ENCODE results near the gene SUPT6H.

SUPT6H gene

DNA sequence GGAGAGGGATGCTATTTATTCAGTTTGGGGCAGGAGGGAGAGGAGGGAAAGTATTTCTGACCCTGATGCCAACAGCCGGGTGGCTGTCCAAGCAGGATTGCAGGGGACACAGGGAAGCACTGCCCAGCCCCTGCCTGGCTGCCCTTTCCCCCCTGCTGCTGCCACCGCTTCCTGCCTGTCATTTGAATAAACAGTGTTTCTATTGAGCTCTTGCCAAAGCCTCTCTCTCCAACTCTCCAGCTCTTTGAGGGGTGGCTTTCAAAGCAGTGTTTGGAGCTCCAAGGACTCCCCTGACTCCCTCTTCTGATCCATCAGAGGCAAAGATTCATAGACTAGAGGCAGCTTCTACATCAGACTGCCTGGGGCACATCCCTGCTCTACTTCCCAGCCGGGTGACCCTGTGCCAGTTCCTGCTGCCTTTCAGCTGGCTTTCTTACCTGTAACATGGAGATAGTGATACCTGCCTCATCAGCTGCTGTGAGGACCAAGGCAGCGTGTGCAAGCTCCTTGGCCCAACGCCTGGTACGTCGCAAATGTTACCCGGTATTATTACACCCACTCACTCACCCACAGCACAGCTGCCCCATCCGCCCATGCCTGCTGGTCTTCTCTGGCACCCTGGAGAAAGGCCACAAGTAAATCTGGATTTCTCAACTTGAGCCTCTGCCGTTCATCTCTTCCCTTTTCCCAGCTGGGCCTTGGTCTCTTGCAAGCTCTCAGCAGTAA lies 40.2 kb downstream of the SUPT6H start:
- DNase-seq (ENCODE audit: low spot score): no peak

DNA sequence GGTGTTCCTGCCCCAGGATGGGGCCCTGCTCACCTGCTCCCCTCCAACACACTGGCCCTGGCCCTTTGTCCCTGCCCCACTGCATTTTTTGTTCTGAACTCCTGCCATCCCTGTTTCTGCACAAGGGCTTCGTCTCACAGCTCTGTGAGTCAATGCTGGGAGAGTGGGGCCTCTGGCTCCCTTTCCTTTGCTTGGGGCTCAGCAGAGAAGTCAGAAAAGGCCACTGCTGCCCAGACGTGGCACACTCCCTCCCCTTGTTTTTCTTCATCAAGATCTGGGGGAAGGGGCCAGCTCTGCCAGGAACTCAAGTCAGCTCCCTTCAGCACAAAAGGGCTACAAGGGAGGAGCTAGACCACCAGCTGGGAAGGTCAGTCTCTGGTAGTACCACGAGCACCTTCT lies 40.7 kb downstream of the SUPT6H start:
- no peak for DNase-seq (ENCODE audit: low spot score)

DNA sequence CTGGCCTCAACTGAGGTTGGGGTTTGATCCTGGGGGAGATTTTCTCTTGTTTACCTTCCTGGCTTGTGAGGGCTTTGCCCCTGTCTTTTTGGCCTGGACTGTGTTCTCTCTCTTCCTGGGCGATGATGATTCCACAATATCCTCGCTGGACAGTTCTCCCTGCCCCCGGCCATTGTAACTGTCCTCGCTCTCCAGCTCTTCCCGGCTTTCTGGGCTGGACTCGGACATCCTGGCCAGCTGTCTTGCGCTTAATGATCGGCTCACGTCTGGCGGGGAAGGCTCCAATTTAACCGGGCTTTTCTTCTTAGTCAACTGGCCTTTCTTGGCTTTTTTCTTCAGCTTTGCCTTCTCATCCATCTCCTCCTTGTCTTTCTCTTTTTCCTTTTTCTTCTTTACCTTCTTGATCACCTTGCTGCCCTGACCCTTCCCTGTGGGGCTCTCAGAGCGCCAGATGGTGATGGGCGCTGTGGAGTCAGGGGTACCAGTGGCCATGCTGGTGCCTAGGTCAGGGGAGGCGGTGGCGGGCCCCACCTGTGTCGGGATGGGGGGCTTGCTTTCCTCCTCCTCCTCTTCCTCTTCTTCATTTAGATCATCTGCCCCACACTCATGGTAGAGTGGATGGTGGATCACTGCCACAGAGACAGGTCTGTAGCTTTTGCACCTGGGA lies 41.7 kb downstream of the SUPT6H start:
- no peak for DNase-seq (ENCODE audit: low spot score)

DNA sequence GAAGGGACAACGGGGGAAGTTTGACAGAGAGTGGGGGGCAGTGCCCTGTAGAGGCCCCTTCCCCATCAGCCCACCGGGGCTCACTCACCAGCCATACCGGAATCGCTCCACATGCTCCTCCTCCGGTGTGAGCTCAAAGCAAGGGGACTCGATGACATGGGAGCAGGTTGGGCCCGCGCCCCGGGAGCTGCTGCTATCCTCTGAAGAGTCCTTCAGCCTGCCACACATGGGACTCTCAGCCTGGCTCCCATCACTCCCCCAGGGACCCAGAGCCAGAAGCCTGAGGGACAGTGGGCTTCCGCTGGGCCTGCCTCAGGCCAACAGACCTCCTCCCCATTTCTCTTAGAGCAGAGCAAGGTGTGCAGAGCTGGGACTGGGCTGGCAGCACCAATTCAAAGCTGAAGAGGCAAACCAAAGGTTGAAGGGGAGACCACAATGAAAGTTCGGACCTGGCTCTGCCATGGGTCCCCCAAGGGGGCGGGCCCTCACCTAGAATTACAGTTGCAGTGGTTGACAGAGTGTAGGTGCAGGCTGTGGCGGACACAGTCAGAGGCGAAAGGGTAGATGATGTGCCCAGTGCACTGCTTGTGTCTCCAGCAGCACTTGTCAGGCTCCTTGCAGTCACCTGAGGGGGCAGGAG lies 42.3 kb downstream of the SUPT6H start:
- no peak for DNase-seq (ENCODE audit: low spot score)

DNA sequence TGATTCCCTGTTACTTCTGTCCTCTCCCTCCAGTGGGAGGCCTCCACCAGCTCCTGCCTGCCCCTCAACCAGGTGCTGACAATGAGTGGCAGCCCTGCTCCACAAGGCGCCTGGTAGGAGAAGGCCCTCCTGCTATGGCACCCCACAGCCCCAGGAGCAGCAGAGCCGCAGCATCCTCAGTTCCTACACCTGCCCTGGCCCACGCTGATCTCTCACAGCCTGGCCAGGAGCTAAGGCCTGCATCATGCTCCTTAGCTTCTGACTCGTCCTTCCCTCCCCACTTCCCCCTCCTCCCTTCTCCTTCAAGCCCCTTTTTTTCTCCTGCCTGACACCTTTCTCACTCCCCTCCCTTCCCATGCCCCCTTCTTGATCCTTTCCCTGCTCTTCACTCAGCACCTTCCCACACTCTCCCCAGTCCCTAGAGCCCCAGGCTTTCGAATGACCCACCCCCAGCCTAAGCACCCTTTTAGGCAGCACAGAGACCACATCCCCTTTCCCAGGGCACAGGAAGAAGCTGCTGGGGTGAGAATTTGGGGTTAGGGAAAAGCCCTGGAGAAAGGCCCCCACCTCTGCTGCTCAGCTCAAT lies 43.2 kb downstream of the SUPT6H start:
- no peak for DNase-seq (ENCODE audit: low spot score)

DNA sequence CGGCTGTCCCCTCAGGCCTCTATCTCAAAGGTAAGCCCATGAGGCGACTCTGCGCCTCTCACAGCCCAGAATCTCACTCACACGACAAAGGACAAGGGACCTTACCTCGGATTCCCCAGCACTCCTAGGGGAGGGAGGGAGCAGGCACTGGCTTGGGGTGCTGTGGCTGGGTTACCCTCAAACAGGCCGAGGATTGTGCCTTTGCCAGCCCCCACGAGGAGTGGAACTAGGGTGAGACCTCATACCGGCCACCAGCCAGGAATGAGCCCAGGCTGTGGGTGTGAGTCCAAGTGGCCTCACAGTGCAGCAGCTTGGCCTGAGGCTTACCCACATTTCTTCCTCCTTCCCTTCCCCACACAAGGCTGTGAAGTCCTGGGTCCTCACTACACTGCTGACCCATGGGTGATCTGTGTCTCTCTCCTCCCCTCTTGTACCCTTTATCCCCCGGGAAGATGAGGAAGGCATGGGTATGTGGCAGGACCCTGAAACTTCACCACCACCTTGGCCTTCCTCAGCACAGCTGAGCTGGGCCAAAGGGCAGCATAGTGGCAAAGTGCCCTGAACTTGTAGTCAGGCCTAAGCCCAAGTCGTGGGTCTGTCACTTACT lies 43.8 kb downstream of the SUPT6H start:
- DNase-seq (ENCODE audit: low spot score): no peak

DNA sequence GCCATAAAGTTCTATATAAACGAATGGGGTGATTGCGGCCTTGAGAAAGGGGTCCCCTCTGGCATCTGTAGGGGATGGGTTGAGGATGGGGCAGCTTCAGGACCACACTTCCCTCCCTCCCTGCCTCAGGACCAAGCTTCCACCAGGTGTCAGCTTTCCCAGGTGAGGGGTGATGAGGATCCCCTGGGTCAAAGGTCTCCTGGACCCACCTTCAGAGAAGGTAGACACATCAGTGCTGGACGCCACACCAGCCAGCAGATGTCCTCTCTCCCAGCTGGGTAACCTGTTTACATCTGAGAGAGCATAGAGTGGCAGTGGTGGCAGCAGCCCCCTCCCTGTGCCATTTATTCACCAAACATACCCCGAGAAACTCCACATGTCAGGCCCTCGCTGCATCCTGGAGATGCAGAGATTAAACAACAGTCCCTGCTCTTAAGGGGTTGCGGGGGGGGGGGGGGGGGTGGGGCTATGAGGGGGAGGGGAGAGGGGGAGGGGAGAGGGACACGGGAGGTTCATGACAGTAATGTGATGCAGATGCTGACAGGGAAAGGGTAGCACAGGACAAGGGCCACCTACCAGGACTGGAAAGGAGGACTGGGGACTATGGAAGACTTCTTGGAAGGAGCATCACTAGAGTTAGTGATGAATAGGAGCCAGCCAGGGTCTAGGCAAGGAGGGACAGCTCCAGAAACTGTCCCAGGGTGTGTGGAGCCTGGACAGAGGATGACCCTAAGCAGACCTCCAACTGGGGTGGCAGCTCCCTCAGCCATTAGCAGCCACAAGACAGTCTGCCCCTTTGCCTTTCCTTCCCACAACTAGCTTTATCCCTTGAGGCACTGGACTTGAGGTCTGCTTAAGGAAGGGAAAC lies 44.7 kb downstream of the SUPT6H start:
- no peak for DNase-seq (ENCODE audit: low spot score)

DNA sequence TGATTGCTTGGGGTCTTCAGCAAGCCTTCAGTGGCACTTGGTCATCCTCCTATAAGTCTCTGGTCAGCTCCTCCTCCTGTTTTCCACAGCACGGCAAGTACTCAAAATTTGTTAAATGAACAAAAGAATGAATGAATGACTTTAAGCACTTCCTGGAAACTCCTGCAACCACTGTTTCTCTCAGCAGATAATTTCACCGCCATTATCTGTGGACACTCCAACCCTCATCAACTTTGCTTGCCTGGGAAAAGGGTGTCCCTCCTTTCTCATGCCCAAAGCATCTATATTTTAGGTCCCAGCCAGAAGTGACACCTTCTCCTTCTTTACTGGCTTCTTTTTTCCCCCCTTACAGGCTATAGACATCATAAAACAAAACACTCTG lies 45.3 kb downstream of the SUPT6H start:
- no peak for DNase-seq (ENCODE audit: low spot score)

DNA sequence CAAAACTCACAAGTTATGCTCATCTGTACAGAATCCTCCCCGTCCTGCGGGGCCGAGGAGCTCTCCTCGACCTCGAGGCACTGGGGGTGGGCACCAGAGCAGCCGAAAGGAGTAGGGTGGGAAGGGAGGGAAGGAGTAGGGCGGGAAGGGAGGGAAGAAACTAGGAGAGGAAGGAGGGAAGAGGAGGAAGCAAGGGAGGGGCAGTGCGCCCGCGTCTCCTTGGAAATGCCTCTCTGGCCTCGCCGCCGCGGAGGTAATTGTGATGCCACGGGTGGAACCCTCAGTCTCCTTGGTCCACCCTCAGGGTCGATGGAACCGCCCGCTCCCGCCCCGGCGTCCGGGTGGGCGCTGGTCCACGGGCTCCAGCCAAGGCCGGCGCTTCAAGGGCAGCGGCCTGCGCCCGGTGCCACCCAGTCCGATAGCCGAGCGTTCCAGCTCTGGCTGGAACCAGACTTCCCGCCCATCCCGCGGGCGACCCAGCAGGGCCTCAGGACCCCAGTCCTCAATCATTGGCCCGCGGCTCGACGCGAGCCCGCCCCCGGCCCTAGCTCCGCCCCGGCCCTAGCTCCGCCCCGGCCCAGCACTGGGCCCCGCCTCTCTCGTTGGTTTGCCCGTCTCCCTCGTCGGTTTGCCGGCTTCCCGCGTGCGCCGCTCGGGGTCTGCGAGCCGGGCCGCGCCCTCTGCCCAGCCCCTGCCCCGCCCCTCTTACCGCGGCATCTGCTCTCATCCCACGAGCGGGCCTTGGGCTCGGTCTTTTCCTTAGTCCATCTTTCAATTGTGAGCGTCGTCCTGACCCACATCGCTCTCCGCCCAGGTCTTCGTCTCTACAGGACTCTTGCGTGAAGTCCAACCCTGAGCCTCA lies 49.1 kb downstream of the SUPT6H start:
- DNase-seq (ENCODE audit: low spot score): peak; percentile 88

DNA sequence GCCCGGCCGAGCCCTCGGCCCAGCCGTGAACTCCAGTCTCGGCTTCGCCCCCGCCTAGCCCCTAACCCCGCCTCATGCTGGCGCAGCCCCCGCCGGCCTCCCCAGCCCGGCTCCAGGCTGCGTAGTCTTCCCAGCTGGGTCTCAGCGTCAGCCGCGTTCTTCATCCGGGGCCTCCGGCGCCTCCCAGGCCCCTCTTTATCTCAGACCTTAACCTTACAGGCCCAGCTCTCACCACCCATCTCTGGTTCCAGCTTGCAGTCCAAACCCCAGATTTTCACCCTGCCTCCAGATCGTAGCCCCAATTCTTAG lies 49.7 kb downstream of the SUPT6H start, which contains the start of gene PROCA1:
Gene PROCA1 (minus strand): TSS at position 166 of the 309 bp plus-strand sequence. CDS start 228 bp downstream, outside the sequence.
- DNase-seq (ENCODE audit: low spot score): no peak

DNA sequence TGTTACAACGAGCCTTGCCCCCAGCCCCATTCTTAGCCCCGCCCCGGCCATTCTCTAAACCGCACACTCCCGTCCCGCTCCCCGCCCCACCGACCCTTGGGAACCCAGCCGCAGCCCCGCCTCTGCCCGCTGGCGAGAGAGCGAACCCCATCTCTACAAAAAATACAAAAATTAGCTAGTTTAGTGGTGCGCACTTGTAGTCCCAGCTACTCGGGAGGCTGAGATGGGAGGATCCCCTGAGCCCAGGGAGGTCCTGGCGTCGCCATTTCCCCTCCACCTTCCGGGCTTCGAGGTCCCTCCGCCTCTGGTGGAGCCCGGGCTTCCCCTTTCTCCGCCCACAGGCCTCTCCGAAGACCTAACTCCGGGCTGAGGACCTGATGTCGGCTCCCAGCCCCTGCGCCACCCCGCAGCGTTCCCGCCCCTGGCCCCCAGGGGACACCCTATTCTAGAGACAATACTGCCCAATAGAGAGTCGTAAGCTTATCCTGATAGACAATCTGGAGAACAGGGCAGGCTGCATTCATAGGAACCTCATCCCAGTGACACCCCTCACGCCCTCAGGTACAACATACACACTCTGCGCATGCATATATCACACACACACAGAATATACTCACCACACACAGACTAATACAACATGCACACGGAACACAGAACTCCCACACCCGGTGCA lies 50.2 kb downstream of the SUPT6H start:
- peak; percentile 63 for DNase-seq (ENCODE audit: low spot score)

DNA sequence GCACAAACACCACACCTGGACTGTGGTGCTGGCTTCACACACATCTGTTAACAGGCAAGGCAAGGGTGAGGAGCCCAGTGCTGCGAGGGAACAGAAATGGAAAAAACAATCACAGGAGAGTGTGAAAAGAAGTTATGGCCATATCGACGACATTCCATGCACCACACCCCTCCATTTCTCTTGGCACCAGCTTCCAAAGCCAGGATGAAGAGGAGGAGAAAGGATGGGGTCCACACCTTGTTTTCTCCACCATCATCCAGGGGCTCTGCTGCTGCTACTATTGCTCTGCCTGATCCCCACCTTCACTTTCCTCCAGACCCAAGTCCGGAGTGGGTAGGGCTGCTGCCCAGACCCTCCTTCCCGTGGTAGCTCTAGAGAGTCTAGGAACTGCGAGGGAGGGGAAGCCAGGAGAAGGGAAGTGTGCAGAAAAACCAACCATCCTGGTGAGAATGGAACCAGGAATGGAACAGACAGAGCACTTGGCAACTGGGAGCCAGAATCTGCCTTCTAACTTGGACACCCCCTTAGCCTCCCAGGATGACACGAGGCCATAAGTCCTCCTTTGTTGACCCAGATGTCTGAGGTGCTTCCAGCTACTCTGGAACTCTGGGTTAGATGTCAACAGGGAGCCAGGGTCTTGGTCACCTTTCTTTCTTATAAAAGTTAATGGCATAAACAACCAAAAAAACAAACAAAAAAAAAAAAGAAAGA lies 50.9 kb downstream of the SUPT6H start:
- DNase-seq (ENCODE audit: low spot score): no peak

DNA sequence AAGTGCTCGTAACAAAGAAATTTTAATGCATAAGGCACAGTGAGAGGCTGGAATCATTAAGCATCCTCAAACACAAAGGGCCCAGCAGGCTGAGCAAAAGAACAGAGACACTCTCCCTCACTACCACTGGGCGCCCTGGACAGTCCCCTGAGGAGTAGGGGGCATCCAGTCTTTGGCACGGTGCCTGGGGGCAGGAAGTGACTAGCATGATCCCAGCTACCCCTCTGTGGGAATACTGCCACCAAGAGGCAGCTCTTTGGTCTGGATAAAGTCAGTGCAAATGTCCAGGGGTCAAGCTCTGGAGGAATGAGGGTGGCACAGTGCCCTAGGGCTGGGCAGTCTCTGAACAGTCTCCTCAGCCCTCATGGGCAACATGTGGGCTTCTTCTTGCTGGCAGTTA lies 52.3 kb downstream of the SUPT6H start:
- DNase-seq (ENCODE audit: low spot score): no peak

DNA sequence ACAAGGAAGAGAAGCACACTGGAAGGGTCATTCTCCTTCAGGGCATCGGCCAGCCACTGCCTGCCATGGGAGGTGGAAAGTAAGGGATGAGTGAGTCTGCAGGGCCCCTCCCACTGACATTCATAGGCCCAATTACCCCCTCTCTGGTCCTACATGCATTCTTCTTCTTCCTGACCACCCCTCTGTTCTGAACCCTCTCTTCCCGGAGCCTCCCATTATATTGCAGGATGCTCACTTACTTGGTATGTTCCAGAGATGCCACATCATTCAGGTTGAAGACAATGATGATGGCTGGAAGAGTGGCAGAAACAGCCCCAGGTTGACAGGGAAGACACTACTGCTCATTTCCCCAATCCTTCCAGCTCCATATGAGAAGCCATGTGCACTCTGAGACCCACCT lies 53.2 kb downstream of the SUPT6H start:
- DNase-seq (ENCODE audit: low spot score): no peak

DNA sequence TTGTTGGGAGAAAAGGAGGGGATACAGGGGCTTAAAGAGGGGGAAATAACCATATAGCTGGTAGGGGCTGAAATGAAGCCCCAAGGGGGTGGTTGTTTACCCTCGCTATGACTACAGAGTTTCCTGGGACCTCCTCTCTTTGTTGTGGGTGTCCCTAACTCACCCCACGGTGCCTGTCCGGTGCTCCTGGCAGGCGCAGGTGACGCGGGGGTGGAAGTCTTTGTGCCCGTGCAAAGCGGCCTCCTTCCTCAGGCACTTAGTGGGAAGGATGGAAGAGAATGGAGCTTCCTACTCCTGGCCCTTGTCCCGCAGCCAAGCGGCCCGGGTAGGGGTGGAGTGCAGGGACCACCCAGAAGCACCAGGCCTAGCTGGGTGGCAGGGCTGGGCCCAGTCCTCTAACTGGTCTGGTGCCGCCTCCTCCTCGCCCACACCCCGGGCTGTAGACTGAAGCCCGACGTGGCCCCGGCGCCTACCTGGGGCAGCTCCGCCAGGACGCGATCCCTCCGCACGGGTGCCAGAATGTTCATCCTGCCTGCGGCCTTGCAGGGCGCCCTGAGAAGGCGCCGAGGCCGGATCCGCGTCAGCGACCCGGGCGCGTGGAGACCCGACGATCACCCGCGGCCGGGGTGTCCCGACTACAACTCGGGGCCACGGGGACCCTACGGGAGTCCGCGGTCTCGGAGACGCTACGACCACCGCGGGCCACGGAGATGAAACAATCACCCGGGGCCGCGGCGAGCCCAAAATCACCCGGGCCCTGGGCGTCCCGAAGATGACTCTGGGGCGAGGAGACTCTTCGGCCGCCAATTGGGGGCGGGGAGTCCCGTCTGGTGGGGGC lies 55.0 kb downstream of the SUPT6H start:
- DNase-seq (ENCODE audit: low spot score): no peak

DNA sequence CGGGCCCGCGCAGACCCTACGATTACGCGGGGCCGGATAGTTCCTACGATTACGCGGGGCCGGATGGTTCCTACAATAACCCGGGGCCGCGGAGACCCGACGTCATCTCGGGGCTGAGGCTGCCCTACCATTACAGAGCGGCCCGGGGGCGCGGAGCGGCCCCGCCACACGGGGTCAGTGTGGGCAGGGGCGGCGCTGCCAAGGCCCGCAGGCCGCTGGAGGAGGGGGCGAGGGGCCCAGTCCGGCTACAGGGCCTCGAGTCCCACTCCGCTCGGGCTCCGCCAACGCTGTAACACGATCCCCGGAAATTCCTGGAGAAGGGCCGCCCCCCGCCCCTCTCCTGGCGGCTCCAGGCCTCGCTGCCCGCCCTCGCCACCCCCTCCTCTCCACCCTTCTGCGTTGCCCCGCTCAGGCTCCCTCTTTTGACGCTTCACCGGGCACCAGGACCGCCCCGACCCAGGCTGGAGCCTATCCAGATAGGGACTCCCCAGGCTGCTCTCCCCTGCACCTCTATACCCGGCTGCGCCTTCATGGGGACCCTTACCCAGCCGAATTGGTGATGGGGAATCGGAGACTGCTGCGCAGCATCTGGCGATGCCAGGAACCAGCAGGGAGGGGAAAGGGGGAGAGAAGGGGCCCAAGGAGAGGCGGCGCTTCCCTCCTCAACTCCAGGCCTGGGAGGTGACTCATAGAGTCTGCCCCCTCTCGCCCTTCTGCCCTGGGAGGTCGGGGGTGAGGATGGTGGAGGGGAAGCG lies 55.8 kb downstream of the SUPT6H start, which contains the start of gene RAB34:
Gene RAB34 (minus strand): TSS at position 291 of the 755 bp plus-strand sequence. CDS start 602 bp downstream, outside the sequence.
- no peak for DNase-seq (ENCODE audit: low spot score)

DNA sequence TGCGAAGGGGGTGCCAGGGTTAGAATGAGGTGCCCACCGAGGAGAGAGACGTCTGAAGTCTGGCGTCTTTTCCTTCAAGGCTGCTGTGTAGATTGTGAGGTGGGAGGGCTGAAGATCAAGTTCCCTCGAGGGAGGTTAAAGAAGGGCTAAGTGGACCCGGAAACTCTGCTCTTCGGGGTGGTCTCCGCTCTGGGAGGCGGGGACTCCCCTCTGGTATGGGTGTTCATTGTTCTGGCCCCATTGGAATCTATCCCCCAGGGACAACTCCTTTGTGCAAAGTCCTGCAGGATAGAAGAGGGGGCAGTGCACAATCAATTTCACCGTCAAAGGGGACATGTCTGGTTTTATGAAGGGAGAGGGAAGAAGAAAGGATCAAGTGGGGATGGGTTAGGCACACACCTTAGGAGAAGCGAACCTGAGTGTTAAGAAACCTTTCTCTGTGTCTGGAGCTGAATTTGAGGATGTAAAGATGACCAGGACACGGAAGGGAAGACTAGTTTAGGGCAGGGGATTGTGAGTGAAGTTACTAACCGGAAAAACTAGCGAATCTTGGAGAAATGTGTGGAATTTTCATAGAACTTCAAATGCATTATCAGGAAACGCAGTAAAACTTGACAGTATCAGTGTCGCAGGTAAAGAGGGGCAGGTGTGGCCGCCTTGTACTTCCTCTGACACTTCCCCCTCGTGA lies 56.5 kb downstream of the SUPT6H start:
- no peak for DNase-seq (ENCODE audit: low spot score)
